GM21786 (cell line): Measurements from ENCODE around the gene NXPE3.

Experiments used
- ATAC-seq: cut with Tn5 transposase; IDR thresholded peaks from one replicate; pipeline ENCODE4 v1.9.1; 2021; ENCODE audit not compliant: unreplicated experiment

NXPE3 gene

GRCh38 chr3:101873619-101874018 is 94.6 kb downstream of the NXPE3 start:
- no peak for ATAC-seq

- no peak for ATAC-seq
Observed at GRCh38 chr3:101876142-101876541, 97.1 kb downstream of the NXPE3 start.
